Large intestine (tissue), 3 donors: ENCODE measurements around the gene USP53. TPM values are rescaled to one million over a fixed set of nuclear protein-coding genes. Genes with fewer than 3 reads are reported as not detected.
"Not testable (repeated sequence)": the region's sequence is repeated elsewhere in the genome, so short reads cannot be mapped to it uniquely, and the experiment has no call there.

ENCODE experiments used
- DNase-seq, 2 donors: peaks; one replicate each; pipeline versions ENCODE4 v3.0.0 to v3.0.0-alpha.2; 2013
- H3K27ac ChIP-seq: one replicate; pipeline ENCODE4 v1.5.1; 2013; ENCODE audit warnings: low read length
- H3K27me3 ChIP-seq: 2 replicates; pipeline ENCODE4 v1.6.1; 2013; ENCODE audit warnings: low read length; ENCODE audit not compliant: control insufficient read depth, insufficient read depth
- H3K36me3 ChIP-seq: 2 replicates; pipeline ENCODE4 v1.6.1; 2013; ENCODE audit warnings: low read length; ENCODE audit not compliant: control insufficient read depth, insufficient read depth
- H3K4me1 ChIP-seq: one replicate; pipeline ENCODE4 v1.6.1; 2013; ENCODE audit warnings: low read length; ENCODE audit not compliant: control insufficient read depth, insufficient read depth
- H3K4me3 ChIP-seq: one replicate; pipeline ENCODE4 v1.5.1; 2013; ENCODE audit warnings: low read length
- H3K9me3 ChIP-seq: one replicate; pipeline ENCODE4 v1.6.1; 2013; ENCODE audit warnings: mild to moderate bottlenecking, low read depth, low read length, moderate library complexity; ENCODE audit not compliant: control insufficient read depth
- WGBS: methylation state at CpG from one replicate; pipeline ENCODE4 v1.1.5; 2013; ENCODE audit warnings: low lambda C conversion rate; ENCODE audit not compliant: insufficient coverage; 5-methylcytosine and 5-hydroxymethylcytosine counted together
- polyA plus RNA-seq: library from polyadenylated mRNA; unstranded; fragments of 120-200 nt; gene quantifications from one replicate; pipeline ENCODE4 v1.2.1, GENCODE V29; 2013

The USP53 gene
- polyA plus RNA-seq, 1 donor = 20.3 TPM

DNA sequence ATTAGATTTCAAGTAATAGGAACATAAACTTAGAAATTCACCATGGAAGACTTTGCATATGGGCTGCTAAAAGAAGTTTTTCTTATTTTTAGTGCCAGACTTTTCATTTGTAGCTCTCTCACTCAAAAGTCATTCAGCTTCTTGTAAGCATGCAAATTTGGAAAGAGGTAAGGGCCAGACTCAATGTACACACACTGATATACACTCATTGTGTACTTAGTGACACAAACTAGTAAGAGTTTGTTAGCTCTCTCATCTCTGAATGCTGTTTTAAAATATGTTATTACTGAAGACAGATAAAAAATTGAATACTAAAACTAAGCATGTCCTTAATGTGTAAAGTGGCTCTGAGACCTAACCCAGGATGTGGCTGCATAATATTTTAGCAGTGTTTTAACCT, 127.4 kb downstream of the USP53 start:
- H3K4me1 ChIP-seq, H3K4me3 ChIP-seq, DNase-seq, H3K27ac ChIP-seq, H3K36me3 ChIP-seq, H3K27me3 ChIP-seq, H3K9me3 ChIP-seq: not testable (repeated sequence)

GRCh38 chr4:119343293-119343692, 130.8 kb downstream of the USP53 start:
- H3K36me3 ChIP-seq, DNase-seq, H3K4me1 ChIP-seq, H3K9me3 ChIP-seq, H3K27ac ChIP-seq, H3K27me3 ChIP-seq, H3K4me3 ChIP-seq: not testable (repeated sequence)
- no CpG with 5 or more reads among the region's 2 CpGs for WGBS

Other genes starting within 250 kb of the USP53 start
- gene MYOZ2, start 76.9 kb upstream of the USP53 start, polyA plus RNA-seq = 0.63 TPM
- gene FABP2, start 109.4 kb downstream of the USP53 start, polyA plus RNA-seq = 146 TPM